GM10248 (cell line): Measurements from ENCODE around the gene ERI3.

Experiments
- CTCF ChIA-PET: fragments of 300-600 bp; sonication (Branson Sonifier 250); formaldehyde crosslinking; extraction: SDS; loops from one replicate; lab custom pipeline; 2021; ENCODE audit warnings: antibody characterized with exemption; lab: Yijun Ruan, JAX
- POLR2A ChIA-PET: fragments of 350-650 bp; sonication (Branson Sonifier 250); formaldehyde crosslinking; extraction: SDS; loops from one replicate; lab custom pipeline; 2020; ENCODE audit warnings: antibody characterized with exemption; lab: Yijun Ruan, JAX
- DNase-seq: peaks from one replicate; pipeline ENCODE4 v3.0.0; 2012; ENCODE audit errors: extremely low spot score
- TF ChIP-seq, protein P1 (sequence below): IDR thresholded peaks from 2 replicates; pipeline ENCODE4 v1.5.1; 2012; ENCODE audit warnings: mild to moderate bottlenecking, low read depth; ENCODE audit errors: extremely low read depth, missing control alignments, control extremely low read depth

The ERI3 gene

DNA sequence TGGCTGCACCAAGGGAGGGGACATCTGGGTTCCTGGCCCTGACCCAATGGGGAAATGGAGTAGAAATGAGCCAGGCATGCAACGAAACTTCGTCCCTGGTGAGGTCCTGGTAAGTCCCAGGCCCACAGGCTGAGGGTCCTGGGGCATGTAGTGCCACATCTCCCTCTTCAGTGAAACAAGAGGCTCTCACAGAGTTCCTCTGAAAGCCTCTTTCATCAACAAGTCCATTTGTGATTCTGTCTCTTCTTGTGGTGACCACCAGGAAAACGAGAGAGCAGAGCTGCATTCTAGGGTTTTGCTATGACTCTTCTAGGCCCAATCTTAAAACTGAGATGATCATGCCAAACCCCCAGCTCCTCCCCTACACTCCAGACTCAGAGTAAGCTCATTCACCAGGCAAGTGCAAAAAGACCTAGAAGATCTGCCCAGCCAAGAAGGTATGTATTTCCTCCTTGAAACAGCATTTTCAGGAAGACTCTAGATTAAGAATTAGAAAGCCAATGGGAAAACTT is 25.7 kb upstream of the ERI3 start:
- DNase-seq: no peak
- TF ChIP-seq, protein P1, sequence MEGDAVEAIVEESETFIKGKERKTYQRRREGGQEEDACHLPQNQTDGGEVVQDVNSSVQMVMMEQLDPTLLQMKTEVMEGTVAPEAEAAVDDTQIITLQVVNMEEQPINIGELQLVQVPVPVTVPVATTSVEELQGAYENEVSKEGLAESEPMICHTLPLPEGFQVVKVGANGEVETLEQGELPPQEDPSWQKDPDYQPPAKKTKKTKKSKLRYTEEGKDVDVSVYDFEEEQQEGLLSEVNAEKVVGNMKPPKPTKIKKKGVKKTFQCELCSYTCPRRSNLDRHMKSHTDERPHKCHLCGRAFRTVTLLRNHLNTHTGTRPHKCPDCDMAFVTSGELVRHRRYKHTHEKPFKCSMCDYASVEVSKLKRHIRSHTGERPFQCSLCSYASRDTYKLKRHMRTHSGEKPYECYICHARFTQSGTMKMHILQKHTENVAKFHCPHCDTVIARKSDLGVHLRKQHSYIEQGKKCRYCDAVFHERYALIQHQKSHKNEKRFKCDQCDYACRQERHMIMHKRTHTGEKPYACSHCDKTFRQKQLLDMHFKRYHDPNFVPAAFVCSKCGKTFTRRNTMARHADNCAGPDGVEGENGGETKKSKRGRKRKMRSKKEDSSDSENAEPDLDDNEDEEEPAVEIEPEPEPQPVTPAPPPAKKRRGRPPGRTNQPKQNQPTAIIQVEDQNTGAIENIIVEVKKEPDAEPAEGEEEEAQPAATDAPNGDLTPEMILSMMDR: no peak
- ChIA-PET POLR2A (no interaction called here), CTCF (interaction anchor here (0.7 to 7.8 kb wide), 7 partner anchors 10 to 272 kb away, joined by 3 to 106 read pairs (median 3); no protein-coding TSS in a partner anchor)

DNA sequence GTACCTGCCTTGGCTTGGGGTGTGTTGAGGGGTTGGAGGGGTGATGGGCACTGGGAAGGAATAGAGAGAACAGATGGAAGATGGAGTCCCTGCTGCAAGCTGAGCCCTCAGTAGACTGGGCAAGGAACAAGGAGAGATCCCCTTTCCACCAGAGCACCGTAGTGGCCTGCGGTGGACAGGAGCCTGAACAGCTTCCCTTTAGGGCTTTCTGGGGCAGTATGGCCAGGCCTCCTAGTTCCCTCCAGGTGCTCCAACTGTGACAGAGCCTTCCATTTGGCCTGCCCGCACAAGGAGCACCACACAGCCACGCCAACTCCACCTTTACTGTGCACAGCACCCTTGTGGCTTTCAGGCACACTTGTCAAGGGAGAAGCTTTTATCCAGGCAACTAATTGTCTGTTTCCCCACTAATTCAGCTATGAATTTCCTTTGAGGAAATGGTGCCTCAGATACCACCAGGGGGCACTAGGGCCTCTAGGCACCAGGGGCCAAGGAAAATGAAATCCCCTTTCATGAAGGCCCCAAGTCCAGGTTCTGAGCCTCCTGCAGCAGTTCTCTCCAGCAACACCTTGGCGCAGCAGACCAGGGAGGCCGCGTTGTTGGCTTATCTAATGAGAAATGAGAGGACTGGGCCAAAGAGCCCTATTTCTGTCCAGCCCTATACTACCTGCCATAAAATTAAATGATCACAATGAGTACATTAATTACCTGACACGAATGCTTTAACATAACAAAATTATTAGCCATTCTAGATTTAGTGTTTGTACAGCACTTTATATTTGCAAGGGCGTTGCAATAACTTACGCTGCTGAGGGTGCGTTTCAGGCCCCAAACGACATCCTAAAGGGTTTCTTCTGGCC is 23.1 kb upstream of the ERI3 start:
- ChIA-PET CTCF (interaction anchor here (0.7 to 7.8 kb wide), 24 partner anchors 10 to 481 kb away, joined by 3 to 106 read pairs (median 4); no protein-coding TSS in a partner anchor), POLR2A (no interaction called here)
- peak; percentile 59 for DNase-seq
- TF ChIP-seq, protein P1: peak; percentile 56

DNA sequence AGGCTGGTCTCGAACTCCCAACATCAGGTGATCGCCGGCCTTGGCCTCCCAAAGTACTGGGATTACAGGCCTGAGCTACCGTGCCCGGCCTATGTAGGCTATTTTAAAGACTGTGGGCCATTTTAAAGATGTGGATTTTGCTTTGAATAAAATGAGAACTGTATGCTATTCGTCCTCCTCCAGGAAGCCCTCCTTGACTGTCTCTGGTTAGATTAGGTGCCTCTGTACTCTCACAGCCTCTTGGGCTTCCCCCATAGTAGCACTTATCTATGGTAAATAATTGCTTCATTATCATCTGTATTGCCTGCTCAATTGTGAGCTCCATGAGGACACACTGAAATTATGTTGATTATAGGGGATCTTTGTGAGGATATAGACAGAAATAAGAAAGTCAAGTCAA is 20.5 kb upstream of the ERI3 start:
- ChIA-PET POLR2A (no interaction called here), CTCF (interaction anchor here (7.8 kb wide), 1 partner anchor 221 kb away, joined by 106 read pairs; no protein-coding TSS in a partner anchor)
- TF ChIP-seq, protein P1: no peak
- no peak for DNase-seq

DNA sequence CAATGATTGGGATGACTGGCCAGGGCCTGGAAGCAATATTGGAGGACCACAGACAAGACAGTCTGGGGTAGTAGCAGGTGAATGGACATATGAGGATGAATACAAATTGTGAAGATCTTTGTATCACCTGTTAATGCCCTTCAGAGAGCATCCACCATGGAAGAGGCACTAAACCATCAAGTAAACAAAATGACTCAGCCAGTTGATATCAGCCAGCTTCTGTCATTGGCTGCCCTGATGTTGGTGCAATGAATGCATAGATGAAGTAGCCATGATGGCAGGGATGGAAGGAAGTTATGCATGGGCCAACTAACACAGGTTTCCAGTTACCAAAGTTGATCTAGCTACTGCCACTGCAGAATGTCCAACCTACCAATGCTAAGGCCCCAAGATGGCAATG is 16.1 kb upstream of the ERI3 start:
- CTCF ChIA-PET: interaction anchor here (0.8 to 3.0 kb wide), 3 partner anchors 10 to 22 kb away, joined by 3 to 7 read pairs (median 3); no protein-coding TSS in a partner anchor
- TF ChIP-seq, protein P1: no peak
- POLR2A ChIA-PET: no interaction called here
- no peak for DNase-seq

DNA sequence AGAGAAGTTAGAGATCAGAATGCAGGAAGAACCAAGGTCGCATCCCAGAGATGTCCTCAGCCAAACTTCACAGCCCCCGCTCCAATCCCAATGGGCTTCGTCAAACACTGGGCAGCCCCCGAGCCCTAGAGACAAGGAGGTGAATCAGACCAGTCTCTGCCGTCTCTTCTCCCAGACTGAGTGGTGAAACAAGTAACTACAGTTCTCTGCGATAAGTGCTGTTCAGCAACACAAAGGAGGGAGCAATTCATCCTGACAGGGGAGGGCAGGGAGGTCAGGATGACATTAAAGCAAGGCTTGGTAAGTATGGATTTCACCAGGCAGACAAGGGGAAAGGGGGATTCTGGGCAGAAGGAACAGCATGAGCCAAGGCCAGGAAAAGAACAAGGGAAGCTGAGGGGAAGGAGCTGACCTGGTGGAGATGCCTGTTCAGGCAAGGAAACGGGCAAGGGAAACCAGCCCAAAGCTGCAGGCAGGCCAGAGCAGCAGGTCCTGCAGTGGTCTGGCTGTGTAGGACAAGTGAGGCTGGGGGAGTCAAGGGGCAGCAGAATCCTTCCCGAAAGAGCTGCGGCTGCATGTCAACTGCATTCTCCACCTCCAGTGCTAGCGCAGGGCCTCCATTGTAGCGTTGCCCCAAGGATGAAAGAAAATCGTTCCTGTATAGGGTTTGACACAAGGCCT is 13.6 kb upstream of the ERI3 start:
- TF ChIP-seq, protein P1: no peak
- no peak for DNase-seq
- ChIA-PET POLR2A (interaction anchor here (0.7 kb wide), 1 partner anchor 776 kb away, joined by 3 read pairs; no protein-coding TSS in a partner anchor), CTCF (interaction anchor here (4.2 kb wide), 1 partner anchor 10 kb away, joined by 19 read pairs; no protein-coding TSS in a partner anchor)

DNA sequence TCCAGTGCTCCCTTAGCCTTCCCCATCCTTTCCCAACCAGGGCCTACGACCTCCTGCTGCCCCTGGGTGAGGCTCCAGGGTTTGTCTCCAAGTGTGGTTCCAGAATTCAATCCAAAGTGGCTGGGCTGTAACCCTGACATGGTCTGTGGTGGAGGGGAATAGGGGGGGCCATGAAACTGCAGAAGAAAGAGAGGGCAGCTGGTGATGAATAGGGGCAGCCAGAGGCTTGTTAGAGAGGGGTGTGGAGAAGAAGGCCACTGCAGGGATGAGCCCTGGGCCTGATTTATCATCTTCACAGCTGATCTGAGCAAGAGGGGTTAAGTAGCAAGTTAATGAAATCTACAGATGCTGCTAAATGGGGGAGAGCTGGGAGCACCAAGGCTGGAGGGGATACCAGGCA is 12.9 kb upstream of the ERI3 start:
- CTCF ChIA-PET: interaction anchor here (4.2 kb wide), 1 partner anchor 11 kb away, joined by 19 read pairs; no protein-coding TSS in a partner anchor
- POLR2A ChIA-PET: no interaction called here
- TF ChIP-seq, protein P1: no peak
- DNase-seq: no peak
